ENCODE measurements around the gene OR10H4. TPM values are rescaled to one million over a fixed set of nuclear protein-coding genes. Genes with fewer than 3 reads are reported as not detected.

Gene OR10H4
- total and polyA plus RNA-seq, 2 of the 13 experiments (the other 11 are each of a cell fraction or from before 2014, with no cell fraction given) = not detected

DNA sequence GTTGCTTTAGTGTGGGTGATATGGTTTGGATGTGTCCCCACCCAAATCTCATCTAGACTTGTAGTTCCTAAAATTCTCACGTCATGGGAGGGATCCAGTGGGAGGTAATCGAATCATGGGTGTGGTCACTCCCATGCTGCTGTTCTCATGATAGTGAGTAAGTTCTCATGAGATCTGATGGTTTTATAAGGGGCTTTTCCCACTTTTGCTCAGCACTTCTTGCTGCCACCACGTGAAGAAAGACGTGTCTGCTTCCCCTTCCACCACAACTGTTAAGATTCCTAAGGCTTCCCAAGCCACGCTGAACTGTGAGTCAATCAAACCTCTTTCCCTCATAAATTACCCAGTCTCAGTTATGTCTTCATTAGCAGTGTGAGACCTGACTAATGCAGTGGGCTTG is 26.0 kb downstream of the OR10H4 start (continued):
- TF ChIP-seq, protein P1, sequence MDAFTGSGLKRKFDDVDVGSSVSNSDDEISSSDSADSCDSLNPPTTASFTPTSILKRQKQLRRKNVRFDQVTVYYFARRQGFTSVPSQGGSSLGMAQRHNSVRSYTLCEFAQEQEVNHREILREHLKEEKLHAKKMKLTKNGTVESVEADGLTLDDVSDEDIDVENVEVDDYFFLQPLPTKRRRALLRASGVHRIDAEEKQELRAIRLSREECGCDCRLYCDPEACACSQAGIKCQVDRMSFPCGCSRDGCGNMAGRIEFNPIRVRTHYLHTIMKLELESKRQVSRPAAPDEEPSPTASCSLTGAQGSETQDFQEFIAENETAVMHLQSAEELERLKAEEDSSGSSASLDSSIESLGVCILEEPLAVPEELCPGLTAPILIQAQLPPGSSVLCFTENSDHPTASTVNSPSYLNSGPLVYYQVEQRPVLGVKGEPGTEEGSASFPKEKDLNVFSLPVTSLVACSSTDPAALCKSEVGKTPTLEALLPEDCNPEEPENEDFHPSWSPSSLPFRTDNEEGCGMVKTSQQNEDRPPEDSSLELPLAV (CRISPR knock-in tag; conservative IDR thresholded peaks at IDR 0.05; ENCODE audit: low read depth) = no peak
- TF ChIP-seq MTA3 (CRISPR knock-in tag; IDR thresholded peaks at IDR 0.05) = no peak
- TF ChIP-seq, protein P2, sequence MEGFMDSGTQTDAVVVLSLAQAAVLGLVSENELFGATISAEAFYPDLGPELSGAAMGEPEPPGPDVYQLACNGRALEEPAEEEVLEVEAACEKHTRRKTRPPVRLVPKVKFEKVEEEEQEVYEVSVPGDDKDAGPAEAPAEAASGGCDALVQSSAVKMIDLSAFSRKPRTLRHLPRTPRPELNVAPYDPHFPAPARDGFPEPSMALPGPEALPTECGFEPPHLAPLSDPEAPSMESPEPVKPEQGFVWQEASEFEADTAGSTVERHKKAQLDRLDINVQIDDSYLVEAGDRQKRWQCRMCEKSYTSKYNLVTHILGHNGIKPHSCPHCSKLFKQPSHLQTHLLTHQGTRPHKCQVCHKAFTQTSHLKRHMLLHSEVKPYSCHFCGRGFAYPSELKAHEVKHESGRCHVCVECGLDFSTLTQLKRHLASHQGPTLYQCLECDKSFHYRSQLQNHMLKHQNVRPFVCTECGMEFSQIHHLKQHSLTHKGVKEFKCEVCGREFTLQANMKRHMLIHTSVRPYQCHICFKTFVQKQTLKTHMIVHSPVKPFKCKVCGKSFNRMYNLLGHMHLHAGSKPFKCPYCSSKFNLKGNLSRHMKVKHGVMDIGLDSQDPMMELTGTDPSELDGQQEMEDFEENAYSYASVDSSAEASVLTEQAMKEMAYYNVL (CRISPR knock-in tag; IDR thresholded peaks at IDR 0.05; ENCODE audit: borderline replicate concordance) = no peak
- TF ChIP-seq RBM39 (IDR thresholded peaks at IDR 0.05; ENCODE audit: low read depth, low read length, poor library complexity, severe bottlenecking) = no peak

DNA sequence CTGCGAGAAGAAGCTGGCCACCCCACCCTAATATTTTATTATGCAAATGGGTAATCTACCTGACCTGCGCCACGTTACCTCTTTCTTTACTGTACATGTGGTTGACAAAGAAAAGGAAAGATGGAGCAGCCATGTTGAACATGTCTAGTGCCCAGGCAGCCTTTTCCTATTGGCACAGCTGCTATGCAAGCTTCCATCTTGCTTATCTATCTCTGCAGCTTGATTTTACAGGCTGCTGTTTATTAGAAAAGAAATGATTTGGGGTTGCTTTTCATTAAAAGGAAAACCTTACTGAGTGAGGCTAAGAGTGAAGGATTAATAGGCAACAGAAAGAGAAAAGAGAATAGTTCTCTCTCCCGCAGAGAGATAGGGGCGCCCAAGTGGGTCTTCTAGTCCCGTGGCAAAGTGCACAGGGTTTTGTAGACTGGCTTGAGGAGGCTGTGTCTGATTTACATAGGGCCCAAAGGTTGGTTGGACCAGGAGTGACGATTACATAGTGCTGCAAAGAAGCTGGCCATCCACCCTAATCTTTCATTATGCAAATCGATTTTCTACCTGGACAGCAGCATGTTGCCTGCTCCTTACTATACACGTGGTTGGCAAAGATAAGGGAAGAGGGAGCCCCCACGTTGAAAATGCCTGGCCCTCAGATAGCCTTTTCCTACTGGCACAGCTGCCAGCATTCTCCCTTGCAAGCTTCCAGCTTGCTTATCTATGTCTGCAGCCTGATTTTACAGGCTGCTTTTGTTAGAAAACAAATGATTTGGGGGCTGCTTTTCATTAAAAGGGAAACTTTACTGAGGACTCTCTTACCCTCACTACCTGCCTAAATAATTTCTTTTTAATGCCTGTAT is 28.3 kb downstream of the OR10H4 start:
- Histone ChIP-seq H3K27me3 (ENCODE audit: control insufficient read depth in 1 of 2, insufficient read depth in 2 of 2, low read length in 2 of 2) (no peaks in the 10 kb centered on the region; a peak in 1 of 5 replicates), H3K27ac (ENCODE audit: extremely low read length, insufficient read depth, low read length) (no peak overlapping the region), H3K9ac (ENCODE audit: insufficient read depth, low read depth, low read length) (no peak overlapping the region), H2AFZ (ENCODE audit: low read length) (no peak overlapping the region), H3K4me2 (ENCODE audit: low read depth, low read length) (no peak overlapping the region), H4K20me1 (ENCODE audit: insufficient read depth, low read length) (no peaks in the 10 kb centered on the region), H3K4me1 (ENCODE audit: insufficient read depth, low read length) (no peaks in the 10 kb centered on the region), H3K4me3 (replicated peaks in 1 of 3; ENCODE audit: insufficient read depth in 1 of 3, low read depth in 2 of 3, low read length in 3 of 3) (no peak overlapping the region), H3K9me3 (ENCODE audit: low read length) (peaks cover 2% of the 10 kb centered on the region; the same call in 1 of the 2 replicates), H3K79me2 (ENCODE audit: insufficient read depth, low read length) (no peaks in the 10 kb centered on the region), H3K36me3 (replicated peaks in 1 of 2; ENCODE audit: control insufficient read depth in 1 of 2, insufficient read depth in 2 of 2, low read length in 2 of 2) (no peaks in the 10 kb centered on the region)
- ChIA-PET POLR2A (no interaction called here), CTCF (ENCODE audit: low intra/inter-chr PET ratio, low total read pairs) (no interaction called here)
- in situ Hi-C loops (cut with HindIII; ENCODE audit: extremely low pct_ligation_motif_present, low pct_unique_long_range_greater_than_20kb) (no loop called here), intact Hi-C loops (cut with micrococcal nuclease; ENCODE audit: unreplicated experiment) (no loop called here)
- ATAC-seq (no peak), FAIRE-seq (no peak), DNase-seq (ENCODE audit: low spot score) (no peak)
- WGBS (ENCODE audit: low lambda C conversion rate) = 23% methylated on average over 10 of the region's 10 CpGs
- BruUV-seq (replicated peaks) = no TSS peak
- TF ChIP-seq SP1 (IDR thresholded peaks at IDR 0.05) (no peak), SP1 (CRISPR knock-in tag; IDR thresholded peaks at IDR 0.05) (no peak), EED (CRISPR knock-in tag; IDR thresholded peaks at IDR 0.05) (no peak), ZFP36L2 (CRISPR knock-in tag; IDR thresholded peaks at IDR 0.05) (no peak), ISL2 (CRISPR knock-in tag; IDR thresholded peaks at IDR 0.05) (no peak), ZNF776 (CRISPR knock-in tag; IDR thresholded peaks at IDR 0.05) (no peak), ZNF772 (CRISPR knock-in tag; IDR thresholded peaks at IDR 0.05) (no peak), KDM5A (IDR thresholded peaks at IDR 0.05; ENCODE audit: borderline replicate concordance, low read length) (no peak)
- TF ChIP-seq, protein P3, sequence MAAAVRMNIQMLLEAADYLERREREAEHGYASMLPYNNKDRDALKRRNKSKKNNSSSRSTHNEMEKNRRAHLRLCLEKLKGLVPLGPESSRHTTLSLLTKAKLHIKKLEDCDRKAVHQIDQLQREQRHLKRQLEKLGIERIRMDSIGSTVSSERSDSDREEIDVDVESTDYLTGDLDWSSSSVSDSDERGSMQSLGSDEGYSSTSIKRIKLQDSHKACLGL (CRISPR knock-in tag; IDR thresholded peaks at IDR 0.05) = no peak
- TF ChIP-seq, protein P4, sequence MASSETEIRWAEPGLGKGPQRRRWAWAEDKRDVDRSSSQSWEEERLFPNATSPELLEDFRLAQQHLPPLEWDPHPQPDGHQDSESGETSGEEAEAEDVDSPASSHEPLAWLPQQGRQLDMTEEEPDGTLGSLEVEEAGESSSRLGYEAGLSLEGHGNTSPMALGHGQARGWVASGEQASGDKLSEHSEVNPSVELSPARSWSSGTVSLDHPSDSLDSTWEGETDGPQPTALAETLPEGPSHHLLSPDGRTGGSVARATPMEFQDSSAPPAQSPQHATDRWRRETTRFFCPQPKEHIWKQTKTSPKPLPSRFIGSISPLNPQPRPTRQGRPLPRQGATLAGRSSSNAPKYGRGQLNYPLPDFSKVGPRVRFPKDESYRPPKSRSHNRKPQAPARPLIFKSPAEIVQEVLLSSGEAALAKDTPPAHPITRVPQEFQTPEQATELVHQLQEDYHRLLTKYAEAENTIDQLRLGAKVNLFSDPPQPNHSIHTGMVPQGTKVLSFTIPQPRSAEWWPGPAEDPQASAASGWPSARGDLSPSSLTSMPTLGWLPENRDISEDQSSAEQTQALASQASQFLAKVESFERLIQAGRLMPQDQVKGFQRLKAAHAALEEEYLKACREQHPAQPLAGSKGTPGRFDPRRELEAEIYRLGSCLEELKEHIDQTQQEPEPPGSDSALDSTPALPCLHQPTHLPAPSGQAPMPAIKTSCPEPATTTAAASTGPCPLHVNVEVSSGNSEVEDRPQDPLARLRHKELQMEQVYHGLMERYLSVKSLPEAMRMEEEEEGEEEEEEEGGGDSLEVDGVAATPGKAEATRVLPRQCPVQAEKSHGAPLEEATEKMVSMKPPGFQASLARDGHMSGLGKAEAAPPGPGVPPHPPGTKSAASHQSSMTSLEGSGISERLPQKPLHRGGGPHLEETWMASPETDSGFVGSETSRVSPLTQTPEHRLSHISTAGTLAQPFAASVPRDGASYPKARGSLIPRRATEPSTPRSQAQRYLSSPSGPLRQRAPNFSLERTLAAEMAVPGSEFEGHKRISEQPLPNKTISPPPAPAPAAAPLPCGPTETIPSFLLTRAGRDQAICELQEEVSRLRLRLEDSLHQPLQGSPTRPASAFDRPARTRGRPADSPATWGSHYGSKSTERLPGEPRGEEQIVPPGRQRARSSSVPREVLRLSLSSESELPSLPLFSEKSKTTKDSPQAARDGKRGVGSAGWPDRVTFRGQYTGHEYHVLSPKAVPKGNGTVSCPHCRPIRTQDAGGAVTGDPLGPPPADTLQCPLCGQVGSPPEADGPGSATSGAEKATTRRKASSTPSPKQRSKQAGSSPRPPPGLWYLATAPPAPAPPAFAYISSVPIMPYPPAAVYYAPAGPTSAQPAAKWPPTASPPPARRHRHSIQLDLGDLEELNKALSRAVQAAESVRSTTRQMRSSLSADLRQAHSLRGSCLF (CRISPR knock-in tag; IDR thresholded peaks at IDR 0.05; ENCODE audit: borderline replicate concordance) = no peak

Measured in HepG2 (cell line).